GM21367 (cell line): Measurements from ENCODE around the gene MAOB.

Source experiments
- ATAC-seq: cut with Tn5 transposase; IDR thresholded peaks from one replicate; pipeline ENCODE4 v1.9.1; 2021; ENCODE audit not compliant: unreplicated experiment

Gene MAOB

GRCh38 chrX:43718081-43718480 is 164.2 kb downstream of the MAOB start:
- ATAC-seq: no peak

DNA sequence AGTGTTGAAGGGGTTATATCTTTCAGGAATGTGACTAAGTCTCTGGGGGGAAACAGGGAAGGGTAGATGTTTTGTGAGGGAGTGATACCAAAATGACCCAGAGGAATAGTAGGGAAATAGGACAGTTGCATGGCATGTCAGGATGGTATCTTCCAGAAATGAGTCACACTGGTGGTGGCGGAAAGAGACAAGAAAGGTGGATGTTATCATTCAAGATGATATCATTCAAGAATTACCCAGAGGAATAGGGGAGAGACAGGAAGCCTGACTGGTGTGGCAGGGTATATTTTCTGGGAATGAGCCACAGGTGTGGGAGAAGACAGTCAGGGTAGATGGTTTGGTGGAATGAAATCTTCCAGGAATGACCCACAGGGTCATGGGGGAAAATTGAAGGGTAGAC is 165.1 kb downstream of the MAOB start:
- no peak for ATAC-seq

GRCh38 chrX:43716696-43717095 is 165.6 kb downstream of the MAOB start:
- no peak for ATAC-seq
